Measurements from ENCODE around the gene FBXW10.
"Not testable (repeated sequence)": the region's sequence is repeated elsewhere in the genome, so short reads cannot be mapped to it uniquely, and the experiment has no call there.

- TF ChIP-seq CTCF, POLR2A (IDR thresholded peaks at IDR 0.05): not testable (repeated sequence)
Measured at GRCh38 chr17:18796887-18797286, 53.0 kb downstream of the FBXW10 start.

Measured in Peyer's patch (tissue), 4 donors.